Prostate gland (tissue), 2 donors: Measurements from ENCODE around the gene DNTT. TPM values are rescaled to one million over a fixed set of nuclear protein-coding genes. Genes with fewer than 3 reads are reported as not detected.

ENCODE experiments used
- DNase-seq: peaks from one replicate; pipeline ENCODE4 v3.0.0-alpha.2; 2019; ENCODE audit warnings: low spot score
- H3K27ac ChIP-seq, 2 donors: fragments of 200-600 bp; sonication (generic); 2 replicates each; pipeline ENCODE4 v1.5.1; 2017 to 2019
- H3K27me3 ChIP-seq: fragments of 200-600 bp; sonication (generic); replicated peaks from 2 replicates; pipeline ENCODE4 v1.5.1; 2019; ENCODE audit not compliant: insufficient read depth
- H3K36me3 ChIP-seq, 2 donors: fragments of 200-600 bp; sonication (generic); 1 replicate in 1 of 2; 2 replicates in 1 of 2; pipeline versions ENCODE4 v1.5.1 to v1.8.1; 2017 to 2019
- H3K4me1 ChIP-seq: fragments of 200-600 bp; sonication (generic); replicated peaks from 2 replicates; pipeline ENCODE4 v1.5.1; 2019
- H3K4me3 ChIP-seq, 2 donors: fragments of 200-600 bp; sonication (generic); 2 replicates each; pipeline ENCODE4 v1.5.1; 2017 to 2019
- H3K9me3 ChIP-seq: fragments of 200-600 bp; sonication (generic); 2 replicates; pipeline ENCODE4 v1.5.1; 2017
- CTCF ChIP-seq, 4 experiments: fragments of 200-600 bp in 2 of 4; fragments of 450-650 bp in 2 of 4; sonication (generic) in 2 of 4; IDR thresholded peaks; 1 replicate in 3 of 4; 2 replicates in 1 of 4; pipeline ENCODE4 v1.5.1; 2016 to 2019; ENCODE audit warnings: antibody characterized with exemption in 4 of 4, mild to moderate bottlenecking in 2 of 4, moderate library complexity in 2 of 4
- POLR2A ChIP-seq: fragments of 450-650 bp; IDR thresholded peaks from one replicate; pipeline ENCODE4 v1.6.1; 2016; ENCODE audit warnings: antibody characterized with exemption, mild to moderate bottlenecking
- POLR2AphosphoS5 ChIP-seq: sonication (generic); formaldehyde crosslinking; IDR thresholded peaks from one replicate; pipeline ENCODE4 v1.6.1; 2017; ENCODE audit warnings: antibody characterized with exemption
- WGBS: methylation state at CpG from one replicate; pipeline ENCODE4 v1.1.5; 2018; 5-methylcytosine and 5-hydroxymethylcytosine counted together
- intact Hi-C: fragments of 100-400 bp; cut with DNase I; formaldehyde crosslinking; loops from one replicate; pipeline ENCODE4 v1.14.2; 2022
- total RNA-seq, 2 donors: library from RNA; depleted of rRNA; stranded (reverse); fragments of >200 nt; gene quantifications; one replicate each; pipeline ENCODE4 v1.1.0, GENCODE V29; 2016

The DNTT gene
- total RNA-seq, 2 donors from 2014 or later = not detected

GRCh38 chr10:96309628-96310320, 5.5 kb downstream of the DNTT start:
- Histone ChIP-seq H3K4me1 (no peaks in the 10 kb centered on the region), H3K27ac (no peak overlapping the region), H3K27me3 (no peaks in the 10 kb centered on the region), H3K9me3 (no peaks in the 10 kb centered on the region), H3K4me3 (no peak overlapping the region), H3K36me3 (no peaks in the 10 kb centered on the region)
- no peak for TF ChIP-seq CTCF (IDR thresholded peaks at IDR 0.05)
- no peak for TF ChIP-seq POLR2AphosphoS5
- TF ChIP-seq POLR2A = no peak
- intact Hi-C loops = no loop called here
- DNase-seq = no peak
- WGBS = 18% methylated on average over 3 of the region's 3 CpGs

- no peak for TF ChIP-seq CTCF (IDR thresholded peaks at IDR 0.05)
- no peak for TF ChIP-seq POLR2AphosphoS5
- TF ChIP-seq POLR2A = no peak
Observed at GRCh38 chr10:96310321-96310669, 6.1 kb downstream of the DNTT start.

GRCh38 chr10:96311180-96311715, 7.0 kb downstream of the DNTT start:
- Histone ChIP-seq H3K27me3 (no peaks in the 10 kb centered on the region), H3K27ac (no peak overlapping the region), H3K36me3 (no peaks in the 10 kb centered on the region), H3K4me3 (no peak overlapping the region), H3K4me1 (no peaks in the 10 kb centered on the region), H3K9me3 (no peaks in the 10 kb centered on the region)
- intact Hi-C loops = no loop called here
- WGBS = 66% methylated on average over 3 of the region's 3 CpGs
- DNase-seq = no peak
- TF ChIP-seq POLR2A (no peak), POLR2AphosphoS5 (no peak), CTCF (IDR thresholded peaks at IDR 0.05) (no peak)

More at GRCh38 chr10:96310321-96310669, 6.1 kb downstream of the DNTT start:
- Histone ChIP-seq H3K27me3 (no peaks in the 10 kb centered on the region), H3K27ac (no peak overlapping the region), H3K36me3 (no peaks in the 10 kb centered on the region), H3K9me3 (no peaks in the 10 kb centered on the region), H3K4me1 (no peaks in the 10 kb centered on the region), H3K4me3 (no peak overlapping the region)
- no peak for DNase-seq
- WGBS = 24% methylated on average over 1 of the region's 1 CpG
- intact Hi-C loops = no loop called here

- Histone ChIP-seq H3K4me1 (no peaks in the 10 kb centered on the region), H3K27me3 (no peaks in the 10 kb centered on the region), H3K4me3 (no peak overlapping the region), H3K36me3 (no peaks in the 10 kb centered on the region), H3K9me3 (no peaks in the 10 kb centered on the region), H3K27ac (no peak overlapping the region)
- intact Hi-C loops = no loop called here
- DNase-seq = no peak
- WGBS = 73% methylated on average over 2 of the region's 2 CpGs
- TF ChIP-seq POLR2AphosphoS5 (no peak), POLR2A (no peak), CTCF (IDR thresholded peaks at IDR 0.05) (no peak)
Observed at GRCh38 chr10:96313344-96313743, 9.1 kb downstream of the DNTT start.
